CD4-positive, alpha-beta T cell (primary cell): Measurements from ENCODE around the gene UGP2. TPM values are rescaled to one million over a fixed set of nuclear protein-coding genes. Genes with fewer than 3 reads are reported as not detected.

Experiments used
- ATAC-seq: fragments of 200-7000 bp; cut with Tn5 transposase; one replicate; pipeline ENCODE4 v1.10.0; 2022; ENCODE audit warnings: mild to moderate bottlenecking; ENCODE audit not compliant: poor library complexity
- CTCF ChIA-PET: fragments of 350-600 bp; sonication (Branson Sonifier 250); formaldehyde crosslinking; loops from one replicate; lab custom pipeline; 2021; ENCODE audit warnings: antibody characterized with exemption, inconsistent platforms; lab: Charles Lee
- POLR2A ChIA-PET: fragments of 350-600 bp; sonication (Branson Sonifier 250); formaldehyde crosslinking; loops from one replicate; lab custom pipeline; 2021; ENCODE audit warnings: antibody characterized with exemption, inconsistent platforms; lab: Charles Lee
- DNase-seq, 14 experiments: peaks; one replicate each; pipeline ENCODE4 v3.0.0-alpha.2; 2013 to 2020; ENCODE audit warnings: mixed read lengths in 2 of 14
- H3K27ac ChIP-seq, 2 donors: one replicate each; pipeline versions ENCODE4 v1.5.1 to v1.7.0; 2013; ENCODE audit warnings: low read length in 2 of 2, low read depth in 1 of 2, mild to moderate bottlenecking in 1 of 2
- H3K27me3 ChIP-seq, 2 experiments: 1 replicate in 1 of 2; 2 replicates in 1 of 2; pipeline versions ENCODE4 v1.6.1 to v1.7.0; 2013; ENCODE audit warnings: low read length in 2 of 2, control low read depth in 1 of 2, mild to moderate bottlenecking in 1 of 2, moderate library complexity in 1 of 2; ENCODE audit not compliant: insufficient read depth in 2 of 2, control insufficient read depth in 1 of 2
- H3K36me3 ChIP-seq: one replicate; pipeline ENCODE4 v1.6.1; 2013; ENCODE audit warnings: low read length, control low read depth; ENCODE audit not compliant: insufficient read depth
- H3K4me1 ChIP-seq: one replicate; pipeline ENCODE4 v1.6.1; 2013; ENCODE audit warnings: low read length, control low read depth; ENCODE audit not compliant: insufficient read depth
- H3K4me3 ChIP-seq: one replicate; pipeline ENCODE4 v1.5.1; 2013; ENCODE audit warnings: mild to moderate bottlenecking, low read length, moderate library complexity
- H3K9me3 ChIP-seq, 2 experiments: 1 replicate in 1 of 2; 2 replicates in 1 of 2; pipeline versions ENCODE4 v1.6.1 to v1.7.0; 2013; ENCODE audit warnings: low read length in 2 of 2, mild to moderate bottlenecking in 2 of 2, control low read depth in 1 of 2, moderate library complexity in 1 of 2; ENCODE audit not compliant: control insufficient read depth in 1 of 2, insufficient read depth in 1 of 2
- H3K27ac Mint-ChIP-seq: one replicate; pipeline ENCODE4 v1.8.0; 2020; ENCODE audit warnings: mixed read lengths
- H3K27me3 Mint-ChIP-seq: one replicate; pipeline ENCODE4 v1.8.0; 2021; ENCODE audit warnings: mixed read lengths
- H3K36me3 Mint-ChIP-seq: one replicate; pipeline ENCODE4 v1.8.0; 2021; ENCODE audit warnings: low read depth, mixed read lengths
- H3K4me1 Mint-ChIP-seq: one replicate; pipeline ENCODE4 v1.8.0; 2021; ENCODE audit warnings: low read depth, mixed read lengths
- H3K4me3 Mint-ChIP-seq: one replicate; pipeline ENCODE4 v1.8.0; 2020; ENCODE audit warnings: mild to moderate bottlenecking, mixed read lengths
- H3K9me3 Mint-ChIP-seq: one replicate; pipeline ENCODE4 v1.8.0; 2020; ENCODE audit warnings: mixed read lengths
- CTCF ChIP-seq: fragments of 200-600 bp; IDR thresholded peaks from one replicate; pipeline ENCODE4 v1.8.0; 2022; ENCODE audit warnings: antibody characterized with exemption, mild to moderate bottlenecking
- intact Hi-C, 2 experiments: fragments of 100-400 bp; cut with DNase I in 1 of 2; cut with micrococcal nuclease in 1 of 2; formaldehyde crosslinking; loops; one replicate each; pipeline versions ENCODE4 v1.15.1 to v1.9.0; 2023 to 2025; cut with DNase I, micrococcal nuclease
- total RNA-seq, 174 experiments: library from RNA in 2 of 174; stranded (reverse) in 2 of 174; gene quantifications; one replicate each; pipeline ENCODE4 v1.2.3 and lab custom pipeline; 2021 to 2026

The UGP2 gene
- total RNA-seq, 2 experiments from 2014 or later: 47.1 to 53.2 TPM

GRCh38 chr2:63898839-63899238, 57.1 kb downstream of the UGP2 start:
- Histone ChIP-seq H3K27me3 (no peaks in the 10 kb centered on the region), H3K4me3 (no peak overlapping the region), H3K9me3 (peaks cover 0 to 4% of the 10 kb centered on the region in 2 experiments), H3K36me3 (peaks cover 38% of the 10 kb centered on the region), H3K4me1 (no peaks in the 10 kb centered on the region), H3K27ac (no peak overlapping the region)
- Mint-ChIP-seq H3K27me3 (no peaks in the 10 kb centered on the region), H3K27ac (no peak overlapping the region), H3K36me3 (peaks cover 86% of the 10 kb centered on the region), H3K9me3 (peaks cover 2% of the 10 kb centered on the region), H3K4me1 (peaks cover 5% of the 10 kb centered on the region), H3K4me3 (no peak overlapping the region)
- no peak for TF ChIP-seq CTCF
- DNase-seq: no peak
- CTCF ChIA-PET: no interaction called here
- POLR2A ChIA-PET: interaction anchor here (0.7 kb wide), 1 partner anchor 21 kb away, joined by 3 read pairs; no protein-coding TSS in a partner anchor
- intact Hi-C loops: no loop called here
- no peak for ATAC-seq

- CTCF ChIA-PET: interaction anchor here (0.7 kb wide), 1 partner anchor 39 kb away, joined by 3 read pairs; no protein-coding TSS in a partner anchor
- ATAC-seq: no peak
- Mint-ChIP-seq H3K4me3 (no peak overlapping the region), H3K27me3 (no peaks in the 10 kb centered on the region), H3K9me3 (peaks cover 4% of the 10 kb centered on the region), H3K4me1 (peaks cover 5% of the 10 kb centered on the region), H3K27ac (no peak overlapping the region), H3K36me3 (peaks cover 85% of the 10 kb centered on the region)
- H3K36me3 ChIP-seq: peaks cover 35% of the 10 kb centered on the region
- H3K4me3 ChIP-seq: no peak overlapping the region
- POLR2A ChIA-PET: interaction anchor here (0.9 kb wide), 1 partner anchor 58 kb away, joined by 3 read pairs; the partner anchor contains the start of gene UGP2
- H3K27ac ChIP-seq: no peak overlapping the region
- H3K27me3 ChIP-seq: no peaks in the 10 kb centered on the region
- no peak for TF ChIP-seq CTCF
- DNase-seq: no peak
- no peaks in the 10 kb centered on the region for H3K4me1 ChIP-seq
- H3K9me3 ChIP-seq: peaks cover 0 to 7% of the 10 kb centered on the region in 2 experiments
- intact Hi-C loops: no loop called here
Measured at GRCh38 chr2:63899639-63900038, 57.9 kb downstream of the UGP2 start.

GRCh38 chr2:63902149-63902548, 60.5 kb downstream of the UGP2 start:
- H3K4me3 Mint-ChIP-seq: no peak overlapping the region
- intact Hi-C loops: loop anchor here in 1 of 2 experiments (2.0 kb wide), 1 partner anchor 19 kb away; no protein-coding TSS in a partner anchor
- peaks cover 6% of the 10 kb centered on the region for H3K9me3 Mint-ChIP-seq
- no peak overlapping the region for H3K27ac ChIP-seq
- no peaks in the 10 kb centered on the region for H3K27me3 Mint-ChIP-seq
- DNase-seq (no peak), ATAC-seq (no peak)
- H3K4me1 ChIP-seq: no peaks in the 10 kb centered on the region
- POLR2A ChIA-PET: no interaction called here
- no peak overlapping the region for H3K27ac Mint-ChIP-seq
- TF ChIP-seq CTCF: no peak
- H3K9me3 ChIP-seq: peaks cover 9 to 10% of the 10 kb centered on the region in 2 experiments
- peaks cover 29% of the 10 kb centered on the region for H3K36me3 ChIP-seq
- no peaks in the 10 kb centered on the region for H3K27me3 ChIP-seq
- H3K4me3 ChIP-seq: no peak overlapping the region
- peaks cover 90% of the 10 kb centered on the region for H3K36me3 Mint-ChIP-seq
- CTCF ChIA-PET: no interaction called here
- peaks cover 5% of the 10 kb centered on the region for H3K4me1 Mint-ChIP-seq
